HG03460 (cell line): ENCODE data around the gene SYDE2.
"Not testable (repeated sequence)": the region's sequence is repeated elsewhere in the genome, so short reads cannot be mapped to it uniquely, and the experiment has no call there.

Experiments used
- ATAC-seq: cut with Tn5 transposase; IDR thresholded peaks from one replicate; pipeline ENCODE4 v1.9.1; 2021; ENCODE audit not compliant: unreplicated experiment

The SYDE2 gene

DNA sequence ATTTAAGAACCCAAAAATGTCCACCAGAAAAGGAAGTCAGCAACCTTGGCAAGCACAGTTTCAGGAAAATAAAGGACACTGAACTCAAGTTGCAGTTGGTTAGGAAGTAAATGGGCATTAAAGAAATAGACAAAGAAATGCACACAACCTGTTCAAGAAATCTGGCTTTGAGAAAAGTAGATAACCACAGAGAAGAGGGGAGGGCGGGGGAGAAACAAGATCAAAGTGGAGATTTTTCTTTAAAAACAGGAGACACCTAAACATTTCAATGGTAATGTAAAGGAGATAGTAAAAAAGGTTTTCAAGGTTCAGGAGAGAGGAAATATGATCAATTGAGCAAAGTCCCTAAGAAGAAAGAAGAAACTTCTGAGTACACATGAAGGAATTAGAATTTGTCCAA, 29.1 kb downstream of the SYDE2 start:
- no peak for ATAC-seq

DNA sequence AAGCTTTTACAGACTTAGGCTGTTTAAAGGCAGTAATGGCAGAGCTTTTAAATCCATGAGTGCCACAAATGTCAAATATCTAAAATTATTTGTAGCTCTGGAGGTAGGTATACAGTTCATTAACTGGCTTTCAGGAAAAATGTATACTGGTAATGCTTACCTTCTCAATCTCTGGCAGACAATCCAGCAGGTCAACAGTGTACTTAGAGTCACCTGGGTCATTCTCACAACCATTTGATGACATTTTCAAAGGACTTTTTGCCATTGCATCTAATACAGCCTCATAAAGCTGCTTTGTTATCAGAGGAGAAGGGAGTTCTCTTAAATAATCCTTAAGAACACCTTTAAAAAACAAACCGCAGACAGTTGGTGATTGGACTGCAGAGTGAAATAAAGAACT, 31.9 kb downstream of the SYDE2 start:
- ATAC-seq: no peak

- no peak for ATAC-seq
These were observed 34.5 kb downstream of the SYDE2 start for GRCh38 chr1:85166351-85166750.

DNA sequence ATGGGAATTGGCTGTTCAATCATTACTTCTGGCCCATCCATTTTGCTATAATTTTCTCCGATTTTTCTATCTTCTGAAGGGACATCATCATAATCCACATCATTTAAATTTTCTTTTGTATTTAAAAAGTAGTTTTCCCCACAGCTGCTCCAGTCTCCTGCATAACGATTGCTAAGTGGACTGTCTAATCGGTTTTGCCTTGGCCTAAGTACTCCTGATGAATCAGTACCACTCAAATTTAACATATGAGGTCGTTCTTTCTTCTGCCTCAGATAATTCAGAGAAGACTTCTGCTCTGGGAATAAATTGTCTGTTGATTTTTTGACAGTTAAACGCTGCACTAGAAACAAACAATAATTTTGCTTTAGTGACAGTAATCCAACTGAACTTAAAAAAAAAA, 41.9 kb downstream of the SYDE2 start:
- no peak for ATAC-seq

GRCh38 chr1:85157436-85157835, 43.4 kb downstream of the SYDE2 start:
- ATAC-seq: no peak

GRCh38 chr1:85153149-85153891, 47.5 kb downstream of the SYDE2 start:
- ATAC-seq: peak; percentile 49

GRCh38 chr1:85151446-85151845, 49.4 kb downstream of the SYDE2 start:
- ATAC-seq: no peak

- ATAC-seq: no peak
These were observed 51.0 kb downstream of the SYDE2 start for GRCh38 chr1:85149805-85150204.

DNA sequence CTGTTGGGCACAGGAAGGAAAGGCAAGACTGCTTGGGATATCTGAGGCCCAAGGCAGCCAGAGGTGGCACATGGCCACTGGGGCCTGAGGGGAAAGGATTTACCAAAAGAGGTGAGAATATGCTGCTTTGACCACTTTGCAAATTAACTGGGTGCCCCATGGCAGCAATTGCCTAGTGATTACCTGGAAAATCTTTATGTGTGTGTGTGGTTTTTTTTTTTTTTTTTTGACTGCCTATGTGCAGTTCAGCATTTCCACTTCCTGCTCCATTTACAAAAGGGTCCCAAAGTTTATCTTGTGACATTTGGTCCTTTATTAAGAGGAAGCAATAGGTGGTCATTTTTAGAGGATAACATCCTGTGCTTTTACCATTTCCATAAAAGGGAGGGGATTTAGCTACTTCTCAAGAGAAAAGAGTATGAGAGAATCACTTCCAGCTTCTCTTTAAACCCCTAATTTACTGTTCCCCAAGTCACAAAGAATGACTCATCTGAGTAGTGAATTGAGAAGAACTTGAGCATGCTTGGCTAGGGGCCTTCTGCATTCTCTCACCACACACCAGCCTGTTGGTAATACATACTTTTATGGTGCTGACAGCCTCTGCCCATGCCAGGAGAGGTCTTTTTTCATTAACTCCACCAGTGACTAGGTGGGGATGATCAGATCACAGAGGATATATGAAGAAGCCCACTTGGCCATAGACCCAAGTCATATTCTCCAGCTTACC, 52.1 kb downstream of the SYDE2 start:
- peak; percentile 90 for ATAC-seq

GRCh38 chr1:85146972-85147359, 53.9 kb downstream of the SYDE2 start:
- no peak for ATAC-seq

- not testable (repeated sequence) for ATAC-seq
These were observed 54.4 kb downstream of the SYDE2 start for GRCh38 chr1:85146298-85146971.

DNA sequence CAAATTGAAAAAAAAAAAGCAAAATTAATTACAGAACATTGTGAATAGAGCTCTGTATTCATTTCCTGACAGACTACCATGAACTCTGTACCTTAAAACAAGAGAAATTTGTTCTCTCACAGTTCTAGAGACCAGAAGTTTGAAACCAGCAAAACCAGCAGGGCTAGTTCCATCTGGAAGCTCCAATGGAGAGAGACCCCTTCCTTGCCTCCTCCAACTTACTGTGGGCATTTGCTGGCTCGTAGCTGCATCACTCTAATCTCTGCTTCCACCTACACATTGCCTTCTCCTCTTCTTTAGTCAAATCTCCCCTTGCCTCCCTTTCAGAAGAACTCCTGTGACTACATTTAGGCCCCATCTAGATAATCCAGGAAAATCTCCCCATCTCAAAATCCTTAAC, 56.5 kb downstream of the SYDE2 start:
- ATAC-seq: no peak

DNA sequence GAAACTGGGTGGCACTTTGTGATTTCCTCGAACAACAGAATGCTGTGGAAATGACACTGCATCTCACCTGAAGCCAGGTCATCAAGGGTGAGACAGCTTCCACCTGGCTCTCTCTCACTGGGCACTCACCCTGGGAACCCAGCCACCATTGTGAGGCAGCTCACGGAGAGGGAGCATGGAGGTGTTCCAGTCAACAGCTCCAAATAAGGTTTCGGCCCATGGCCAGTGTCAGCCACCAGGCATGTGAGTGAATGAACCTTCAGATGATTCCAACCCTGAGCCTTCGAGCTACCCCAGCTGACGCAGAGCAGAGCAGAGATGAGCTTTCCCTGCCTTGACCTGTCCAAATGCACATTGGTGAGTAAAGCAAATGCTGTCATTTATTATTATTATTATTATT, 58.1 kb downstream of the SYDE2 start:
- ATAC-seq: no peak

GRCh38 chr1:85138439-85138838, 62.4 kb downstream of the SYDE2 start:
- ATAC-seq: not testable (repeated sequence)

- no peak for ATAC-seq
These were observed 63.2 kb downstream of the SYDE2 start for GRCh38 chr1:85137660-85138059.

DNA sequence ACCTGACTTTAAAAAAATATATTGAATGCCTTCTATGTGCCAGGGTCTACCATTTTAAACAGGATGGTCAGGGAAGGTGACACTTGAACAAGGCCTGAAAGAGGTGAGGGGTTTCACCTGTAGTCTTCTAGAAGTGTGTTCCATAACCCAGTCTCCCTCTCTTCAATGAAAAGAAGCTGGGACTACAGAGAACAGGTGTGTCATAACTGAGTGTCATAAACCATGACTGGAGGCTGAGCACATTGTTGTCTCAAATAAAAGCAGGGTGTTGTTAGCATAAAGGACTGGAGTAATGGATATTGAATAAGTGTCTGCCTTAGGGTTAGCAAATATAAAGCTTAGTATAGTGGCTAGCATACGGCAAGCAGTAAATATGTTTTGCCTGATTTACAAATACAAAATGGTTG, 65.4 kb downstream of the SYDE2 start:
- no peak for ATAC-seq

DNA sequence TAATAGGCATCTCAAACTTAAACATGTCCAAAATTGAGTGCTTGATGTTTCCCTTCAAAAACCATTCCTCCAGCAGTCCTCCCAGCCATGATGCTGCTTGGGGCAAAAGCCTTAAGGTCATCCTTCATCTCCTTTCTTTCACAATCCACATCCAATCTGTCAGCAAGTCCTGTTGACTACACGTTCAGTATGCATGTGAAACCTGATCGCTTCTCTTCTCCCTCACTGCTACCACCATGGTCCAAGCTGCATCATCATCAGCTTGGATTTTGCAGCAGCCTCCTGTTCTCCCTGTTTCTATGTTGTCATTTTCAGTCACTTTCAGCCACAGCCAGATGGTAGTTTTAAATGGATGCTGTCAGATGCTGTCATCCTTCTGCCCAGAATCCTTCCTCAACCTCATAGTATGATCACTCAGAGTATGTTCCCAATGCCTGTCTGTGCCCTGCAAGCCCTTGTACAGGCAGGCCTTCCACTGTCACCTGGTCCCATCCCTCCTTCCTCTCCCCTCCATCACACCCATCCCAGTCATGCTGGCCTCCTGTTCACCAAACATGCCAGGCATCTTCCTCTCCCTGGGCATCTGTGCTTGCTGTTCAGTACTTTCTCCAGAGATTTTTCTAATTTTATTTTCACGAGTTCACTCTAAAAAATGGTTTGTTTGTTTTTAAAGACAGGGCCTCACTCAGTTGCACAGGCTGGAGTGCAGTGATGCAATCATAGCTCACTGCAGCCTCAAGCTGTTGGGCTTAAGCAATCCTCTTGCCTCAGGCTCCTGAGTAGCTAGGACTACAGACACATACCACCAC, 66.0 kb downstream of the SYDE2 start:
- ATAC-seq: no peak

- no peak for ATAC-seq
These were observed 67.2 kb downstream of the SYDE2 start for GRCh38 chr1:85133565-85134159.

- no peak for ATAC-seq
These were observed 68.6 kb downstream of the SYDE2 start for GRCh38 chr1:85132078-85132720.

GRCh38 chr1:85128316-85128715, 72.5 kb downstream of the SYDE2 start:
- ATAC-seq: no peak
